HEK293 (cell line): ENCODE data around the gene ROR2.
A peak's percentile ranks its signal among the peaks of the same experiment; 100 is the strongest.
"Not testable (repeated sequence)": the region's sequence is repeated elsewhere in the genome, so short reads cannot be mapped to it uniquely, and the experiment has no call there.

ENCODE experiments used
- CTCF ChIA-PET: fragments of 350-600 bp; formaldehyde crosslinking; extraction: SDS; loops from one replicate; lab custom pipeline; 2021; ENCODE audit warnings: antibody characterized with exemption; lab: Yijun Ruan, JAX
- POLR2A ChIA-PET: fragments of 300-600 bp; formaldehyde crosslinking; extraction: SDS; loops from one replicate; lab custom pipeline; 2020; ENCODE audit warnings: antibody characterized with exemption, inconsistent platforms; lab: Yijun Ruan, JAX
- H3K27ac ChIP-seq: fragments of 200-500 bp; sonication (Bioruptor generic); 2 replicates; pipeline ENCODE4 v1.5.1; 2014; ENCODE audit warnings: low read depth, low read length, control low read depth, inconsistent platforms; ENCODE audit errors: extremely low read depth
- H3K36me3 ChIP-seq, 2 experiments: fragments of 200-500 bp in 1 of 2; sonication (Bioruptor generic) in 1 of 2; 1 replicate in 1 of 2; 2 replicates in 1 of 2; pipeline ENCODE4 v1.5.1; 2014 to 2017; ENCODE audit warnings: inconsistent platforms in 2 of 2, low read length in 2 of 2; ENCODE audit not compliant: control insufficient read depth in 2 of 2, insufficient read depth in 1 of 2
- H3K4me1 ChIP-seq: fragments of 200-500 bp; sonication (Bioruptor generic); 2 replicates; pipeline ENCODE4 v1.5.1; 2014; ENCODE audit warnings: mild to moderate bottlenecking, low read length, inconsistent platforms; ENCODE audit not compliant: control insufficient read depth, insufficient read depth
- H3K4me3 ChIP-seq: 2 replicates; pipeline ENCODE4 v1.5.1; 2011; ENCODE audit warnings: low read depth, mild to moderate bottlenecking, control low read depth, low read length, moderate library complexity
- H3K9me3 ChIP-seq: fragments of 200-500 bp; sonication (Bioruptor generic); 2 replicates; pipeline ENCODE4 v1.5.1; 2014; ENCODE audit warnings: low read depth, low read length, inconsistent platforms; ENCODE audit not compliant: control insufficient read depth, insufficient read depth
- KLF1 ChIP-seq: fragments of 450-650 bp; formaldehyde crosslinking; IDR thresholded peaks from 2 replicates; pipeline ENCODE4 v1.5.1; 2016; ENCODE audit warnings: missing biosample characterization, missing genetic modification characterization
- ZNF10 ChIP-seq: fragments of 450-650 bp; formaldehyde crosslinking; IDR thresholded peaks from 2 replicates; pipeline ENCODE4 v1.5.1; 2017; ENCODE audit warnings: missing biosample characterization, missing genetic modification characterization
- ZNF132 ChIP-seq: fragments of 450-650 bp; formaldehyde crosslinking; IDR thresholded peaks from 2 replicates; pipeline ENCODE4 v1.5.1; 2017; ENCODE audit warnings: missing biosample characterization, missing genetic modification characterization, borderline replicate concordance
- ZNF140 ChIP-seq: fragments of 450-650 bp; formaldehyde crosslinking; IDR thresholded peaks from 2 replicates; pipeline ENCODE4 v1.5.1; 2016; ENCODE audit warnings: missing biosample characterization, missing genetic modification characterization
- ZNF146 ChIP-seq: fragments of 450-650 bp; formaldehyde crosslinking; IDR thresholded peaks from 2 replicates; pipeline ENCODE4 v1.5.1; 2016; ENCODE audit warnings: missing biosample characterization, missing genetic modification characterization
- ZNF354C ChIP-seq: fragments of 450-650 bp; formaldehyde crosslinking; IDR thresholded peaks from 2 replicates; pipeline ENCODE4 v1.5.1; 2016; ENCODE audit warnings: missing biosample characterization, missing genetic modification characterization, low read depth, borderline replicate concordance
- ZNF391 ChIP-seq: fragments of 450-650 bp; formaldehyde crosslinking; IDR thresholded peaks from 2 replicates; pipeline ENCODE4 v1.5.1; 2016; ENCODE audit warnings: low read depth, missing biosample characterization, missing genetic modification characterization, borderline replicate concordance
- ZNF398 ChIP-seq: fragments of 450-650 bp; formaldehyde crosslinking; IDR thresholded peaks from 2 replicates; pipeline ENCODE4 v1.5.1; 2017; ENCODE audit warnings: missing biosample characterization, missing genetic modification characterization
- ZNF501 ChIP-seq: fragments of 450-650 bp; formaldehyde crosslinking; IDR thresholded peaks from 2 replicates; pipeline ENCODE4 v1.5.1; 2016; ENCODE audit warnings: missing biosample characterization, missing genetic modification characterization
- ZNF600 ChIP-seq: fragments of 450-650 bp; formaldehyde crosslinking; IDR thresholded peaks from 2 replicates; pipeline ENCODE4 v1.5.1; 2016; ENCODE audit warnings: missing biosample characterization, missing genetic modification characterization
- ZNF610 ChIP-seq: fragments of 450-650 bp; formaldehyde crosslinking; IDR thresholded peaks from 2 replicates; pipeline ENCODE4 v1.5.1; 2016; ENCODE audit warnings: missing biosample characterization, missing genetic modification characterization, borderline replicate concordance
- ZNF707 ChIP-seq: fragments of 450-650 bp; formaldehyde crosslinking; IDR thresholded peaks from 2 replicates; pipeline ENCODE4 v1.5.1; 2016; ENCODE audit warnings: missing biosample characterization, missing genetic modification characterization
- ZNF76 ChIP-seq: fragments of 450-650 bp; formaldehyde crosslinking; IDR thresholded peaks from 2 replicates; pipeline ENCODE4; 2016; ENCODE audit warnings: low read depth, missing biosample characterization, missing genetic modification characterization, borderline replicate concordance
- ZNF830 ChIP-seq: fragments of 450-650 bp; IDR thresholded peaks from 2 replicates; pipeline ENCODE4 v1.5.0; 2018; ENCODE audit warnings: missing biosample characterization, missing genetic modification characterization, low read depth, mild to moderate bottlenecking, moderate library complexity
- TF ChIP-seq, protein P1 (sequence below): fragments of 450-650 bp; formaldehyde crosslinking; IDR thresholded peaks from 2 replicates; pipeline ENCODE4 v1.5.1; 2016; ENCODE audit warnings: missing biosample characterization, missing genetic modification characterization
- TF ChIP-seq, protein P2 (sequence below): fragments of 450-650 bp; formaldehyde crosslinking; conservative IDR thresholded peaks from 2 replicates; pipeline ENCODE4 v1.5.1; 2016; ENCODE audit warnings: low read depth, missing biosample characterization, missing genetic modification characterization
- TF ChIP-seq, protein P3 (sequence below): fragments of 450-650 bp; formaldehyde crosslinking; IDR thresholded peaks from 2 replicates; pipeline ENCODE4 v1.5.1; 2016; ENCODE audit warnings: missing biosample characterization, missing genetic modification characterization

The ROR2 gene

GRCh38 chr9:91975254-91975653 lies 25.2 kb upstream of the ROR2 start:
- CTCF ChIA-PET, result interaction anchor here (2.1 kb wide), 1 partner anchor 21 kb away, joined by 8 read pairs; no protein-coding TSS in a partner anchor
- not testable (repeated sequence) for H3K4me3 ChIP-seq
- peak; percentile 99 for TF ChIP-seq ZNF10
- TF ChIP-seq, all 188 proteins: peak for 1; not testable (repeated sequence) for 187
- H3K36me3 ChIP-seq, H3K27ac ChIP-seq, POLR2A ChIA-PET, H3K4me1 ChIP-seq, H3K9me3 ChIP-seq: not testable (repeated sequence)

DNA sequence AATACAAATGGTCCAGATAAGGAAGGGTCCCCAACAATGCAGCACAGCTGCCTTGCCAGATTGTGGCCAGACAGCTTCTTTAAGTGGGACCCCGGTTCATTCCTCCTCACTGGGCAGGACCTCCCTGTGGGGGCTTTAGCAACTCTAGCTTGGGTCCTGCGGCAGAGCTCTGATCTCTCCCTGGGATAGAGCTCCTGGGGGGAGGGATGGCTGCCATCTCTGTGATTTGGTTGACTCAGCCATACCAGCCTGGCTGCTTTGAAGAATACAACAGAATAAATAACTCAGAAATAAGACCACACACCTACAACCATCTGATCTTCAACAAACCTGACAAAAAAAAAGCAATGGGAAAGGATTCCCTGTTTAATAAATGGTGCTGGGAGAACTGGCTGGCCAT lies 22.7 kb upstream of the ROR2 start:
- ChIA-PET CTCF (interaction anchor here (0.5 to 1.1 kb wide), 2 partner anchors 18 to 239 kb away, joined by 5 read pairs; no protein-coding TSS in a partner anchor), POLR2A (no interaction called here)
- no peak overlapping the region for H3K27ac ChIP-seq
- H3K4me1 ChIP-seq, result no peaks in the 10 kb centered on the region
- H3K36me3 ChIP-seq, result no peaks in the 10 kb centered on the region
- TF ChIP-seq ZNF398 (tag by site-specific recombination), result no peak
- no peak for TF ChIP-seq ZNF132 (tag by site-specific recombination)
- no peak for TF ChIP-seq ZNF391
- H3K4me3 ChIP-seq, result no peak overlapping the region
- no peaks in the 10 kb centered on the region for H3K9me3 ChIP-seq

DNA sequence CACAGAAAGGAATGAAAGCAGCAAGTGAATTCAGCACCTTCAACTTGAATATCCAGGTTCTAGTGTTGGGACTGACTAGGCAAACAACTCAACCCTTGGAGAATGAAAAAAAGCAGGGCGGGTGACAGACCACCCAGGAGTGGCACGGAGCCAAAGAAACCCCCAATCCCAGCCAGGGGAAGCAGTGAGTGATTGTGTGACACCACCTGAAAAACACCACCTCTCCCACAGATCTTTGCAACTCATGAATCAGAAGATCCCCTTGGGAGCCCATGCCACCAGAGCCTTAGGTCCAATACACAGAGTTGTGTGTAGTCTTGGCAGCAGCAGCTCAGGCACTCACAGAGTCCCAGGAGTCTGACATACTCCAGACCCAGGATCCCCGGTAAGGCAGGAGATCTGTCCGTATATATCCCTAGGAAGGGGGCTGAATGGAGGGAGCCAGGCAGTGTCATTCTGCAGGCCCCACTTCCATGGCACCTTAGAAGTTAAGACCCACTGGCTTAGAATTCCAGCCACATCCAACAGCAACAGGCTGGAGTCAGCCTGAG lies 22.1 kb upstream of the ROR2 start:
- no peaks in the 10 kb centered on the region for H3K36me3 ChIP-seq
- no peak overlapping the region for H3K4me3 ChIP-seq
- no peak overlapping the region for H3K27ac ChIP-seq
- ChIA-PET POLR2A (no interaction called here), CTCF (interaction anchor here (0.5 to 1.1 kb wide), 2 partner anchors 18 to 238 kb away, joined by 5 read pairs; no protein-coding TSS in a partner anchor)
- TF ChIP-seq, protein P1, sequence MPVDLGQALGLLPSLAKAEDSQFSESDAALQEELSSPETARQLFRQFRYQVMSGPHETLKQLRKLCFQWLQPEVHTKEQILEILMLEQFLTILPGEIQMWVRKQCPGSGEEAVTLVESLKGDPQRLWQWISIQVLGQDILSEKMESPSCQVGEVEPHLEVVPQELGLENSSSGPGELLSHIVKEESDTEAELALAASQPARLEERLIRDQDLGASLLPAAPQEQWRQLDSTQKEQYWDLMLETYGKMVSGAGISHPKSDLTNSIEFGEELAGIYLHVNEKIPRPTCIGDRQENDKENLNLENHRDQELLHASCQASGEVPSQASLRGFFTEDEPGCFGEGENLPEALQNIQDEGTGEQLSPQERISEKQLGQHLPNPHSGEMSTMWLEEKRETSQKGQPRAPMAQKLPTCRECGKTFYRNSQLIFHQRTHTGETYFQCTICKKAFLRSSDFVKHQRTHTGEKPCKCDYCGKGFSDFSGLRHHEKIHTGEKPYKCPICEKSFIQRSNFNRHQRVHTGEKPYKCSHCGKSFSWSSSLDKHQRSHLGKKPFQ (tag by site-specific recombination), result no peak
- no peak for TF ChIP-seq KLF1 (tag by site-specific recombination)
- no peak for TF ChIP-seq ZNF76
- TF ChIP-seq, protein P2, sequence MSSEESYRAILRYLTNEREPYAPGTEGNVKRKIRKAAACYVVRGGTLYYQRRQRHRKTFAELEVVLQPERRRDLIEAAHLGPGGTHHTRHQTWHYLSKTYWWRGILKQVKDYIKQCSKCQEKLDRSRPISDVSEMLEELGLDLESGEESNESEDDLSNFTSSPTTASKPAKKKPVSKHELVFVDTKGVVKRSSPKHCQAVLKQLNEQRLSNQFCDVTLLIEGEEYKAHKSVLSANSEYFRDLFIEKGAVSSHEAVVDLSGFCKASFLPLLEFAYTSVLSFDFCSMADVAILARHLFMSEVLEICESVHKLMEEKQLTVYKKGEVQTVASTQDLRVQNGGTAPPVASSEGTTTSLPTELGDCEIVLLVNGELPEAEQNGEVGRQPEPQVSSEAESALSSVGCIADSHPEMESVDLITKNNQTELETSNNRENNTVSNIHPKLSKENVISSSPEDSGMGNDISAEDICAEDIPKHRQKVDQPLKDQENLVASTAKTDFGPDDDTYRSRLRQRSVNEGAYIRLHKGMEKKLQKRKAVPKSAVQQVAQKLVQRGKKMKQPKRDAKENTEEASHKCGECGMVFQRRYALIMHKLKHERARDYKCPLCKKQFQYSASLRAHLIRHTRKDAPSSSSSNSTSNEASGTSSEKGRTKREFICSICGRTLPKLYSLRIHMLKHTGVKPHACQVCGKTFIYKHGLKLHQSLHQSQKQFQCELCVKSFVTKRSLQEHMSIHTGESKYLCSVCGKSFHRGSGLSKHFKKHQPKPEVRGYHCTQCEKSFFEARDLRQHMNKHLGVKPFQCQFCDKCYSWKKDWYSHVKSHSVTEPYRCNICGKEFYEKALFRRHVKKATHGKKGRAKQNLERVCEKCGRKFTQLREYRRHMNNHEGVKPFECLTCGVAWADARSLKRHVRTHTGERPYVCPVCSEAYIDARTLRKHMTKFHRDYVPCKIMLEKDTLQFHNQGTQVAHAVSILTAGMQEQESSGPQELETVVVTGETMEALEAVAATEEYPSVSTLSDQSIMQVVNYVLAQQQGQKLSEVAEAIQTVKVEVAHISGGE (tag by site-specific recombination), result no peak
- TF ChIP-seq ZNF830 (tag by site-specific recombination), result no peak
- TF ChIP-seq ZNF398 (tag by site-specific recombination), result no peak
- no peak for TF ChIP-seq ZNF600 (tag by site-specific recombination)
- TF ChIP-seq ZNF501 (tag by site-specific recombination), result no peak
- TF ChIP-seq ZNF140, result no peak
- no peak for TF ChIP-seq ZNF610 (tag by site-specific recombination)
- no peak for TF ChIP-seq ZNF707 (tag by site-specific recombination)
- TF ChIP-seq, protein P3, sequence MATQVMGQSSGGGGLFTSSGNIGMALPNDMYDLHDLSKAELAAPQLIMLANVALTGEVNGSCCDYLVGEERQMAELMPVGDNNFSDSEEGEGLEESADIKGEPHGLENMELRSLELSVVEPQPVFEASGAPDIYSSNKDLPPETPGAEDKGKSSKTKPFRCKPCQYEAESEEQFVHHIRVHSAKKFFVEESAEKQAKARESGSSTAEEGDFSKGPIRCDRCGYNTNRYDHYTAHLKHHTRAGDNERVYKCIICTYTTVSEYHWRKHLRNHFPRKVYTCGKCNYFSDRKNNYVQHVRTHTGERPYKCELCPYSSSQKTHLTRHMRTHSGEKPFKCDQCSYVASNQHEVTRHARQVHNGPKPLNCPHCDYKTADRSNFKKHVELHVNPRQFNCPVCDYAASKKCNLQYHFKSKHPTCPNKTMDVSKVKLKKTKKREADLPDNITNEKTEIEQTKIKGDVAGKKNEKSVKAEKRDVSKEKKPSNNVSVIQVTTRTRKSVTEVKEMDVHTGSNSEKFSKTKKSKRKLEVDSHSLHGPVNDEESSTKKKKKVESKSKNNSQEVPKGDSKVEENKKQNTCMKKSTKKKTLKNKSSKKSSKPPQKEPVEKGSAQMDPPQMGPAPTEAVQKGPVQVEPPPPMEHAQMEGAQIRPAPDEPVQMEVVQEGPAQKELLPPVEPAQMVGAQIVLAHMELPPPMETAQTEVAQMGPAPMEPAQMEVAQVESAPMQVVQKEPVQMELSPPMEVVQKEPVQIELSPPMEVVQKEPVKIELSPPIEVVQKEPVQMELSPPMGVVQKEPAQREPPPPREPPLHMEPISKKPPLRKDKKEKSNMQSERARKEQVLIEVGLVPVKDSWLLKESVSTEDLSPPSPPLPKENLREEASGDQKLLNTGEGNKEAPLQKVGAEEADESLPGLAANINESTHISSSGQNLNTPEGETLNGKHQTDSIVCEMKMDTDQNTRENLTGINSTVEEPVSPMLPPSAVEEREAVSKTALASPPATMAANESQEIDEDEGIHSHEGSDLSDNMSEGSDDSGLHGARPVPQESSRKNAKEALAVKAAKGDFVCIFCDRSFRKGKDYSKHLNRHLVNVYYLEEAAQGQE (tag by site-specific recombination), result no peak
- TF ChIP-seq ZNF354C, result no peak
- no peak for TF ChIP-seq ZNF146
- H3K9me3 ChIP-seq, result no peaks in the 10 kb centered on the region
- no peaks in the 10 kb centered on the region for H3K4me1 ChIP-seq
